RWPE2 (cell line): ENCODE data around the gene ZNF253.

Experiments used
- ATAC-seq: fragments of 200-7000 bp; cut with Tn5 transposase; 3 replicates; pipeline ENCODE4 v1.9.1; 2021; ENCODE audit warnings: low read depth
- DNase-seq: peaks from one replicate; pipeline ENCODE4 v3.0.0-alpha.2; 2020; ENCODE audit warnings: low spot score
- H3K27ac ChIP-seq: fragments of 450-650 bp; 2 replicates; pipeline ENCODE4 v1.5.1; 2017; ENCODE audit warnings: mild to moderate bottlenecking; ENCODE audit not compliant: poor library complexity, severe bottlenecking
- H3K27me3 ChIP-seq: fragments of 250-450 bp; sonication (Bioruptor Pico); 2 replicates; pipeline ENCODE4 v1.5.1; 2021; ENCODE audit warnings: mild to moderate bottlenecking, moderate library complexity; ENCODE audit not compliant: insufficient read depth, poor library complexity, severe bottlenecking
- H3K36me3 ChIP-seq: fragments of 250-450 bp; sonication (Bioruptor Pico); 2 replicates; pipeline ENCODE4 v1.5.1; 2020; ENCODE audit warnings: low read depth, mild to moderate bottlenecking, moderate library complexity
- H3K4me1 ChIP-seq: fragments of 250-450 bp; sonication (Bioruptor Pico); 2 replicates; pipeline ENCODE4 v1.5.1; 2021; ENCODE audit warnings: mild to moderate bottlenecking, moderate library complexity; ENCODE audit not compliant: insufficient read depth, poor library complexity, severe bottlenecking
- H3K4me3 ChIP-seq: fragments of 250-450 bp; sonication (Bioruptor Pico); 2 replicates; pipeline ENCODE4 v1.5.1; 2021; ENCODE audit warnings: mild to moderate bottlenecking, moderate library complexity; ENCODE audit not compliant: severe bottlenecking
- H3K9me3 ChIP-seq: fragments of 250-450 bp; sonication (Bioruptor Pico); 2 replicates; pipeline ENCODE4 v1.5.1; 2021; ENCODE audit warnings: mild to moderate bottlenecking, moderate library complexity; ENCODE audit not compliant: severe bottlenecking
- TF ChIP-seq, protein P1 (sequence below): fragments of 450-650 bp; IDR thresholded peaks from one replicate; pipeline ENCODE4 v1.5.1; 2017; ENCODE audit warnings: mild to moderate bottlenecking, moderate library complexity; ENCODE audit not compliant: poor library complexity, severe bottlenecking

ZNF253 gene

DNA sequence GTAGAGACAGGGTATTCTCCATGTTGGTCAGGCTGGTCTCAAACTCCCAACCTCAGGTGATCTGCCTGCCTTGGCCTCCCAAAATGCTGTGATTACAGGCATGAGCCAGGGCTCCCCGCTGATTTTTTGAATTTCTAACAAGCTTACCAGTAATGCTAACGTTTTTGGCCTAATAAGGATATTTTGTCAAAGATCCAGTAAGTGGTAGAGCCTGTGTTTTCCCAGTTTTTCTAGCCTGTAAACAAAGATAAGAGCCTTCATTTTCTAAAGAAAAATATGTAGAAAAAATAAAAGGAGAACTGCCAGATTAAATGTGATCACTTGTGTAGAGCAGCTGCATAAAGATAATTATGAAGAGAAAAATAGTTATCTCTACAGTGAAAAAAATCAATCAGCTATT, 72.8 kb downstream of the ZNF253 start:
- no peak for ATAC-seq
- H3K27me3 ChIP-seq = no peaks in the 10 kb centered on the region
- peaks cover 12% of the 10 kb centered on the region for H3K9me3 ChIP-seq
- TF ChIP-seq, protein P1, sequence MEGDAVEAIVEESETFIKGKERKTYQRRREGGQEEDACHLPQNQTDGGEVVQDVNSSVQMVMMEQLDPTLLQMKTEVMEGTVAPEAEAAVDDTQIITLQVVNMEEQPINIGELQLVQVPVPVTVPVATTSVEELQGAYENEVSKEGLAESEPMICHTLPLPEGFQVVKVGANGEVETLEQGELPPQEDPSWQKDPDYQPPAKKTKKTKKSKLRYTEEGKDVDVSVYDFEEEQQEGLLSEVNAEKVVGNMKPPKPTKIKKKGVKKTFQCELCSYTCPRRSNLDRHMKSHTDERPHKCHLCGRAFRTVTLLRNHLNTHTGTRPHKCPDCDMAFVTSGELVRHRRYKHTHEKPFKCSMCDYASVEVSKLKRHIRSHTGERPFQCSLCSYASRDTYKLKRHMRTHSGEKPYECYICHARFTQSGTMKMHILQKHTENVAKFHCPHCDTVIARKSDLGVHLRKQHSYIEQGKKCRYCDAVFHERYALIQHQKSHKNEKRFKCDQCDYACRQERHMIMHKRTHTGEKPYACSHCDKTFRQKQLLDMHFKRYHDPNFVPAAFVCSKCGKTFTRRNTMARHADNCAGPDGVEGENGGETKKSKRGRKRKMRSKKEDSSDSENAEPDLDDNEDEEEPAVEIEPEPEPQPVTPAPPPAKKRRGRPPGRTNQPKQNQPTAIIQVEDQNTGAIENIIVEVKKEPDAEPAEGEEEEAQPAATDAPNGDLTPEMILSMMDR = no peak
- H3K36me3 ChIP-seq = no peaks in the 10 kb centered on the region
- H3K27ac ChIP-seq = no peak overlapping the region
- DNase-seq = no peak
- H3K4me1 ChIP-seq = no peaks in the 10 kb centered on the region
- no peak overlapping the region for H3K4me3 ChIP-seq

DNA sequence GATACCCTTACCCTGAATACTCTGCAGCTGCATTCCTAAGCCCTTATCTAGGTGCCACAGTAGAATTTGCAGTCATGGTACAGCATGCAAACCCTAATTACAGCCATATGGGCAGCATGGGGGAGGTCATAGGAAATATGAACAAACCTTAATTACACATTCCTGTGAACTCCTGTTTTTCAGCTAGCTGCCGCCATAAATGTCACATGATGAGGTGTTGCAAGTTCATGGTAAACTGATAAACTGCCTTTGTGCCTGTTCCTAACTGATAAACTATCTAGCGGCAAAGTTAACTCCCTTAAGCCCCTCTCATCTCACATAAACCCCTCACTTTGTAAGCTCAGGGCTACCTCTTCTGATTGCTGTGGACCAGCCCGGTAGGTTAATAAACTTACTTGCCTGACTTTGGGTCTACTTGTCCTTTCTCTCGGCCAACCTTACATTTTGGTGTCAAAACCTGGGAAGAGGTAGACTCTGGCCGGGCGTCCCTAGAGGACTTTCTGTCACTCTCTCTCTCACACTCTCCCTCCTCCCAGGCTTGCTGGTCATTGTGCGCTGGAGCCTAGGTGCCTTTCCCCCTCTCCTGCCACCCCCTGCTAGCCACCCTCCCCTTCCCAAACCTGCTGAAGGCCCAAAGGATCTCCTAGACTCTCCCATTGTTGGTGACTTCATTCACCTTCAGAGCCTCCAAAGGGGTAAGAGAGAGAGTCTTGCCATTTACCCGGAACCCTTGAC, 78.3 kb downstream of the ZNF253 start:
- no peak for DNase-seq
- ATAC-seq = no peak

More for the DNA sequence above, 78.3 kb downstream of the ZNF253 start:
- no peaks in the 10 kb centered on the region for H3K4me1 ChIP-seq
- no peak overlapping the region for H3K4me3 ChIP-seq
- TF ChIP-seq, protein P1 = no peak
- no peaks in the 10 kb centered on the region for H3K36me3 ChIP-seq
- no peak overlapping the region for H3K27ac ChIP-seq
- H3K9me3 ChIP-seq = peaks cover 2% of the 10 kb centered on the region
- no peaks in the 10 kb centered on the region for H3K27me3 ChIP-seq
